NCI-H446 (cell line): ENCODE measurements around the gene PDE12.

Experiments used
- DNase-seq, 2 experiments: peaks; one replicate each; lab custom pipeline; 2025; lab: John Stamatoyannopoulos, UW

PDE12 gene

GRCh38 chr3:57555738-57556458 is at the start of gene PDE12:
Gene PDE12 (plus strand): TSS chr3:57556274. CDS start chr3:57556380, 106 bp downstream.
- DNase-seq = peak; percentile 70 to 87

GRCh38 chr3:57512166-57512565 is 43.9 kb upstream of the PDE12 start:
- DNase-seq = no peak

GRCh38 chr3:57518276-57518915 is 37.7 kb upstream of the PDE12 start:
- DNase-seq = no peak

GRCh38 chr3:57530071-57530608 is 25.9 kb upstream of the PDE12 start:
- no peak for DNase-seq

- no peak for DNase-seq
These were observed 17.6 kb upstream of the PDE12 start for GRCh38 chr3:57538465-57538864.

- peak in 1 of 2 experiments; percentile 20 for DNase-seq
These were observed 11.6 kb upstream of the PDE12 start, which contains the start of gene DNAH12 for GRCh38 chr3:57544181-57545125. Gene DNAH12 (minus strand): TSS chr3:57544344. CDS start chr3:57542870, 1,474 bp downstream.

- no peak for DNase-seq
These were observed 10.3 kb upstream of the PDE12 start for GRCh38 chr3:57545636-57546268.

- DNase-seq = no peak
These were observed 9.5 kb upstream of the PDE12 start for GRCh38 chr3:57546616-57547015.

GRCh38 chr3:57555306-57555705 is 768 bp upstream of the PDE12 start:
- DNase-seq = no peak

GRCh38 chr3:57556459-57557084 is 498 bp downstream of the PDE12 start:
- no peak for DNase-seq

- no peak for DNase-seq
These were observed 1.0 kb downstream of the PDE12 start for GRCh38 chr3:57557085-57557537.

GRCh38 chr3:57559526-57559925 is 3.5 kb downstream of the PDE12 start:
- DNase-seq = no peak

- no peak for DNase-seq
These were observed 13.9 kb downstream of the PDE12 start for GRCh38 chr3:57569859-57570450.

- DNase-seq = no peak
These were observed 14.8 kb downstream of the PDE12 start for GRCh38 chr3:57570878-57571277.

- DNase-seq = no peak
These were observed 16.0 kb downstream of the PDE12 start for GRCh38 chr3:57572096-57572495.

- DNase-seq = no peak
These were observed 20.0 kb downstream of the PDE12 start for GRCh38 chr3:57575966-57576626.

- DNase-seq = no peak
These were observed 21.7 kb downstream of the PDE12 start for GRCh38 chr3:57577801-57578200.

GRCh38 chr3:57582474-57583168 is 26.5 kb downstream of the PDE12 start:
- no peak for DNase-seq

GRCh38 chr3:57583544-57583943 is 27.5 kb downstream of the PDE12 start:
- DNase-seq = no peak
